NCI-H1694 treated with DMSO at 0.1 percent for 48 hours (cell line): ENCODE data around the gene AOPEP.

Experiments used
- DNase-seq: peaks from one replicate; lab custom pipeline; 2025; lab: John Stamatoyannopoulos, UW

The AOPEP gene

DNA sequence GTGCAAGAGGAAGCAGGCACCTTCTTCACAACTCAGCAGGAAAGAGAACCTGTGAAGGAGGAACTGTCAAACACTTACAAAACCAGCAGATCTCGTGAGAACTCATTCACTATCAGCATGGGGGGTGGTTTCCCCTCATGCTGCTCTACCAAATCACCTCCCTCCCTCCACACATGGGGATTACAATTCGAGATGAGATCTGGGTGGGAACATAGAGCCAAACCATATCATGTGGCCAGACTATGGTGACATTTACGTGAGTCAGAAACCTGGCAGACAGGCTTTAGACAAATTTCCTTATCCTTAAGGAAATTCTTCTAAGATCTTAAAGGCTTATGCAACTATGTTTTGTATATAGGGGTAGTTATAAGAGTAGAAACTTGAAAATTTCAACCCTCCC lies 8.7 kb upstream of the AOPEP start:
- DNase-seq: no peak

DNA sequence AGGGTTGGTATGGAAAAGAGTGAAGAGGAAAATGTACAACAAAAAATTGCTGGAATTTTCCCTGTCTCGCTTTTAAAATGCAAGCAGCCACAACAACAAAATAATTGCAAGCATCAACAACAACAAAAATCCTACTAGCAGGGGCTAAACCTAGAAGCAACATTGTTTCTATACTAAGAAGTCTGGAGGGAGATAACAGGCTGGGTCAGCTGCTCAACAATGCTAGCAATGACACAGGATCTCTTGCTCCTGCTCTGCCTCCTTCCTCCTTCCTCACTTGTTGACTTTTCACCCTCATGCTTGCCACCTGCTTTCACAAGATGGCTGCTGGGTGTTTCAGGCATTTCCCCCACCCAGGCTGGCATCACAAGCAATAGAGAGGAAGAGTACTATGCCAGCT lies 7.6 kb upstream of the AOPEP start:
- DNase-seq: no peak

DNA sequence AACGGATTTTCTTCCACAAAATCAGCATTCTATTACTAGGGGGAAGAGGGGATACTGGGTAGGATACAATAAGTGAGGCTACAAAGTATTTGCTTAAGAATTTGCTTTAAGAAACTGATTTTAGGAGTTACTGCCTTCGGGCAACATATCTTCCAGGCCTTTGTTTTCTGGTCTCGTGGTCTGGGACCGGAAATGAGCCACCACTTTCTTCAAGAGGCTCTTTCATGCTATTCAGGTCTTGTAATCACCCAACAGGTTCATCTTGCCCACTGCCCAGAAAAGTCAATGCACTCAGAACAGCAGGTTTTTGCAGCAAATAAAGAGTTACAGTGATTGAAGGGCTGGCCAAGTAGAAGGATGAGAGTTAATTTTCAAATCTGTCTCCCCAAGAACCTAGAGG lies 6.6 kb upstream of the AOPEP start:
- DNase-seq: no peak

DNA sequence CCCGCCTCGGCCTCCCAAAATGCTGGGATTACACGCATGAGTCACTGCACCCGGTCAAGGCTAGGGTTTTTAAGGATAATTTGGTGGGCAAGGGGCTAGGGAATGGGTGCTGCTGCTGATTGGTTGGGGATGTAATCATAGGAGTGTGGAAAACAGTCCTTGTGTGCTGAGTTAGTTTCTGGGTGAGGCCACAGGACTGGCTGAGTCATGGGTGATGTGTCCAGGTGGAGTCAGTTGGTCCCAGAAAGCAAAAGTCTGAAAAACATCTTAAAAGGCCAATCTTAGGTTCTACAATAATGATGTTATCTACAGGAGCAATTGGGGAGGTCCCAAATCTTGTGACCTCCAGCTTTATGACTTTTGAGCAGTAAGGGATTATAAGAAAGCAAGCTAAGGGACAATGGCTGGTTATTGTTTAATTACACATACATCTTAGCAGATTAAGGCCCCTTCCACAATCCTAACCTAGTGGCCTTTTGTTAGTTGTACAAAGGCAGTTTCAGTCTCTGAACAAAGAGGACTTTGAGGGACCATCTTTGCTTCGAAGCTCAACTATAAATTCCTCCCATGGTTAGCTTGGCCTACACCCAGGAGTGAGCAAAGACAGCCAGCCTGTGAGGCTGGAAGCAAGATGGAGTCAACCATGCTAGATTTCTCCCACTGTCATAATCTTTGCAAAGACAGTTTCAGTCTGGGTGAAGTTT lies 5.5 kb upstream of the AOPEP start:
- DNase-seq: no peak

DNA sequence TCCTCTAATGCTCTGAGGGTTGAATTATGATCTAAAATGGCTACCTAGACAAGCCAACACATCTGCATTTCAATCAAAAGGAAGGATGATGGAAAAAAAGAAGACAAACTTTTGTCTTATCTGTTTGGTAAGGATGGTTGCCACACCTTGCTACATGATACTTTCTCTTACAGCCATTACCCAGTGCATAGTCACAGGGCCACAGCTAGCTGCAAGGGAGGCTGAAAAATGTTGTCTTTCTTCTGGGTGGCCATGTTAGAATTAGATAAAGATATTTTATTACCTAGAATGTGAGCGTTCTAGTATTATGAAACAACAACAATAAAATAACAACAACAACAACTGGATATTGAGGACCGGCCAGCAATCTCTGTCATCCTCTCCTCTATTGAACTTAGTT lies 4.7 kb upstream of the AOPEP start:
- DNase-seq: no peak

DNA sequence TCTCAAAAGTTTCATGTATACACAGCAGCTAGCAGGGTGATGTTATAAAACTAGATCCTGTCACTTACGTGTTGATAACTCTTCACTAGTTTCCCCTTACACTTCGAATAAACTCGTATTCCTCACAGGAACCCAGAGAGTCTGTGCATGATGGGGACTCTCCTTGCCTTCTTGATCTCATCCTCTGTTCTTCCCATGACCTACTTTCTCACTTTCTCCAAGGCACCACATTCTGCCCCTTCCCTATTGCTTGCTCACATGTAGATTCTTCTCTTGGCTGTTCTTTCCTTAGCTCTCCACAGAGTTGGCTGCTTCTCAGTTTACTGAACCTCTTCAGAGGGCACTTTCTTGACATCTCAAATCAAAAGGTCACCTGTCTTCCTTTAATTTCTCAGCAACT lies 1.2 kb upstream of the AOPEP start:
- no peak for DNase-seq

DNA sequence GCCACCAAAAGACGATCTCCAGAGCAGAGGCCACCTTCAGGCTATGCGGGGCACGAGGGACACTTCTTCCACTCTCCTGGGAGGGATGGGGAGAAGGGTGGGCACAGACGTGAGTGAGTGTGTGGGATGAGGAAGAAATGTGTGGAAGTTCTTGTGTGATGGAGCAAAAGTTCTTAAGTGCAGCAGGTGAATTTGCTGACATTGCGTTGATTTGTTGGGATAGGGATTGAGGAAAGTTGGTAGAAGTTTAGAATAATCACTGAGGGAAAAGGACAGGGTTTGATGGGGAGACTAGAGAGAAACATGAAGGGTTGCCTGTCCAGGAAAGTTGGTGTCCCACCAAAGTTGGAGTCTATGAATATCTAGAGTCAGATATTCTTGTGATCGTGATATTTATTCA lies 2.2 kb downstream of the AOPEP start:
- DNase-seq: no peak

DNA sequence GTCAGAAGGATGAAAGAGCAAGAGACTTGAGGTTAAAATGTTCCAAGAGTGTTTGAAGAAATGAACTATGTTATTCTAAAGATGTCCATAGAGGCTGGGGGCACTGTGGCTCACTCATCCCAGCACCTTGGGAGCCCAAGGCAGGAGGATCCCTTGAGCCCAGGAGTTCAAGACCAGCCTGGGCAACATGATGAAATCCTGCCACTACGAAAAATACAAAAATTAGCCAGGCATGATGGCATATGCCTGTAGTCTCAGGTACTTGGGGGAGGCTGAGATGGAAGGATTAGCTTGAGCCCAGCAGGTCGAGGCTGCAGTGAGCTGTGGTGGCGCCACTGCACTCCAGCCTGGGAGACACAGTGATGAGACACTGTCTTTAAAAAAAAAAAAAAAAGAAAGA lies 2.7 kb downstream of the AOPEP start:
- no peak for DNase-seq

DNA sequence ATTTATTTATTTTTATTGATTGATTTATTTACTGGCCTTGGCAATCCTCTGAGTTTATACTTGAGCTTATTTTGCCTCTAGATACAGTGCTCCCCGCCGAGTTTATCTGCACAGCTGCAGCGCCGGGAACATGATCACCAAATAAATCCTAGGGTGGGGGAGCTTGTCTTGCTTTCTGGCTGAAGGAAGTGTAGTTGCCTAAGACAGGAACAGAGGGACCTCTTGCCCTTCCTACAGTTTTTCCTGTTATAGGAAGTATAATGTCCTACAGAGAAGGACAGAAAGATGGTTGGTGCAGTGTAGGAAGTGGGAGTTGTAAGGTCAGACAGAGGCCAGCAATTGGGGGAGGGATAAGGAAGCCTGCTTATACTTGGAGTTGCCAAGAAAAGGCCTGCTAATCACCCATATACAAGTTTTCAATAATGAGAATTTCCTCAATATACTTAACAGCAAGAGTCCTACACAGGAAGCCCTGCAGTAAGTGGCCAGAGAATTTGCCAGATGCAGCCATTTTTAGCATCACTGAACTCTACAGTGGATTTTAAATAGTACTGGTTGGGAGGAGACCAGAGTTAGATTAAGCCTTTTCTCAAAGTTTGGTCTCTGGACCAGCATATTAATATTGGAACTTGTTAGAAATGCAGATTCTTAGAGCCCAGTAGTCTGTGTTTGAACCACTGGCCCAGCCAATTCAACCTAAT lies 7.7 kb downstream of the AOPEP start:
- DNase-seq: no peak

DNA sequence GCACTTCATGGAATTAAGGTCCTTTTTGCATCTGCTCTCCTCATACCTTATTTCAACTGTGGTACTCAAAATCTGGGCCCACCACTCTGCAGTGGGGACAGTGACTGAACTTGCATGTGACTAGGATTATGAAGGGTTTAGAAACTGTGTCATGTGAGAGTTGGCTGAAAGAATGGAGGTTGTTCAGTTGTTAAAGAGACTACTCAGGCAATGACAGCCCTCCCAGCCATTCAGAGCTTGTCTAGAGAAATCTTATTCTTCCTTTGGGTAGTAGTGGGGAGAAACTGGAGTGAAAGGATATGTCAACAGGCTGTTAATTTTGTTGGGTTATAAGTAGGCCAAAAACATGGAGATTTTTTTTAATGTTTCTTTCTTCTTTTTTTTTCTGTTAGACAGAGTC lies 10.3 kb downstream of the AOPEP start:
- DNase-seq: no peak

DNA sequence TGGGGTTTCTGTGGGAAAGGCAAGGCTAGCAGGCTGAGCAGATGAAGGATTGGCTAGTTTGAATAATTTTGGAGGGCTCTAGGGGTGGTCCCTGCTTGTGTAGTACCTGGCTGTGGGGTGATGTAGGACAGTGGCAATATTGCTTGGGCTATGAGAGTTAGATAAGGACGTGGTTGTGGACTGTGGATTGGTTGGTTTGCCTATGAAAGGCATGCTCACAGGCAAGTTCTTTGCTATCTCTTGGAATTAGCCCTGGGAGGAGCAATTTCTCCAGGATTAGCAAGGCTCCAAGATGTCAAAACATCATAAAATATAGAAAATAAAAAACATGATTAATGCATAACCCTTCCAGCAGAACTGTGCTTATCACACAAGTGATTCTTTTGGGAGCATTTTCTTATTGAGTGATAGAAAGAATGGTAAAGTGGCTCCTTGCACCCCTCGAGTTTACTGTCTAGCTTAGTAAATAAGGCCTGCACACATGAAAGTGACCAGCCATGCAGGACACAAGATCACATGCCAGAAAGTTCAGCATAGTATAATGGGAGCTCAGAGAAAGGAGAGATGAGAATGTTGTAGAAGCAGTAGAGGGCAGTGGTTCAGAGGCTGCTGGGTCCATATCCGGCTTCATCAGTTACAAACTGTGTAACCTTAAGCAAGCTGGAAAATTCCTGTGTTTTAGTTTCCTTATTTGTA lies 13.8 kb downstream of the AOPEP start:
- no peak for DNase-seq

DNA sequence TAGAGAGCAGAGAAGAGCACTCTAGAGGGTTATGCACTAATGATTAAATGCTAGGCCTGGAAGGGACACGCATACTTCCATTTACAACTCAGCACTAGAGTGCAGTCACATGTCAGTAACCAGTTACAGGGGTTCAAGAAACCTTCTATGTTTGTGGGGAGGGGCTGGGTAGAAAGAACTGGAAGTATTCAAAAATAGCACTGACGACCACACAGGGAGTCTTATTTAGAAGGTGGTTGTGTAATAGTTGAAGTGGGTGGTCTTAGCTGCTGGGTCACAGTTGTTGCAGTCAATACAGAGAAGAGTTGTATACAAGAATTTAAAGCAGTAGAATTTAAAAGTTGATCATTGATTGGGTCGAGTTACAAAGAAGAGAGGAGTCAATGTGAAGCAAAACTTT lies 15.4 kb downstream of the AOPEP start:
- DNase-seq: no peak

DNA sequence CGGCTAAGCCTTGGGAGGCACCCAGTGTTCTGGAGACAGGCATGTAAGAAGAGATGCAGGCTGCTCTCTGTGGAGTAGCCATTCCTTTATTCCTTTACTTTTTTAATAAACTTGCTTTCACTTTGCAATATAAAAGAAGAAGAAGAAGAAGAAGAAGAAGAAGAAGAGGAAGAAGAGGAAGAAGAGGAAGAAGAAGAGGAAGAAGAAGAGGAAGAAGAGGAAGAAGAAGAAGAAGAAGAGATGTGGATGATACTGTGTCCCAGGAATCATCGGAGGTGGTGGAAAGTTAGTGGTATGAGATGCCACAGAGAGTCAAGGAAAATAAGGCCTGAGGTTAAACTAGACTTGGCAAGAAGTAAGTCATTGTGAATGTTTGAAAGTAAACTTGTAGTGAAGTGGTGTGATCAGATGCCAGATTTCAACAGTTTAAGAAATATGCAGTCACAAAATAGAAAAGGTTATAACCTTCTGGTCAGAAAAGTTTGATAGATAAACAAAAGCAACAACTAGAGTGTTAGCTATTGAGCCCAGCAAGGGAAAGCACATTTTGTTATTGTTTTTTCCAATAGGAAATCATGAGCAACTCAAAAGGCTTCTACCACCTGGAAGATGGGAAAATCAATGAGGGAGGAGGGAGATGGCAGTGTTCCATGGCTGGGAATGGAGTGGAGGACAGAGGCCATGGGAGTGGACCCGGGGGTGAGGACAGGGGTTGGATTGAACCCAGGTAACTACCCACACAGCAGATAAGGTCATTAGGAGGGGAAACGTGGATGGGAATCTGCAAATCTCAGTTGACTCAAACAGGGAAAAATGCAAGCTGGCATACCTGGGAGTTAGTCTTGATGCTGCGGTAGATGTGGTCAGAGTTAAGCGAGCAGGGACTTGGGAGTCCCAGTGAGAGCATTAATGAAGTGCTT lies 16.8 kb downstream of the AOPEP start:
- no peak for DNase-seq

DNA sequence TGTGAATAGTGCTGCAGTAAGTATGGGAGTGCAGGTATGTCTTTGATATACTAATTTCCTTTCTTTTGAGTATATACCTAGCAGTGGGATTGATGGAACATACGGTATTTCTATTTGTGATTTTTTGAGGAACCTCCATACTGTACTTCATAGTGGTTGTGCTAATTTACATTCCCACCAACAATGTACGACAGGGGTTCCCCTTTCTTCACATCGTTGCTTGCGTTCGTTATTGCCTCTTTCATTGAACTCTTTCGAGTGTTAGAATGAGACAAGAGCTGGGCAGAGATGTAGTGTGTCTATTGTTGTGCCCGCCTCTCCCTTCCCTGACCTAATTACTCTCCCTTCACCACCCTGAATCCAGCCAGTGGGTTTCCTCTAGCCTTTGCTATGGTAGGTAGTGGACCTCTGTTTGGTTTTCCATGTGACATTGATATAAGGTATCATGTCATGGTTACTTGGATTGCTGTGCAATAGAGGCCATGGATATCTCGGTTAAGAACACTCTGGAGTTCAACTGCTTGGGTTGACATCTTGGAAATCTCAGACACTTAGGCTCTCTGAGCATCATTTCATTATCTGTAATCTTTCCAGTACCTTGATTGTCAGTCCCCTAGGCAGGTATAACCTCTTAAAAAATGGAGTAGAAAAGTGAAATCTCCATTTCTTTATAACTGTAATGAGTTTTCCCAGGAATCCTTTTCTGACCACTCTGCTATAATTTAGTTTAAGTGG lies 19.5 kb downstream of the AOPEP start:
- DNase-seq: no peak

DNA sequence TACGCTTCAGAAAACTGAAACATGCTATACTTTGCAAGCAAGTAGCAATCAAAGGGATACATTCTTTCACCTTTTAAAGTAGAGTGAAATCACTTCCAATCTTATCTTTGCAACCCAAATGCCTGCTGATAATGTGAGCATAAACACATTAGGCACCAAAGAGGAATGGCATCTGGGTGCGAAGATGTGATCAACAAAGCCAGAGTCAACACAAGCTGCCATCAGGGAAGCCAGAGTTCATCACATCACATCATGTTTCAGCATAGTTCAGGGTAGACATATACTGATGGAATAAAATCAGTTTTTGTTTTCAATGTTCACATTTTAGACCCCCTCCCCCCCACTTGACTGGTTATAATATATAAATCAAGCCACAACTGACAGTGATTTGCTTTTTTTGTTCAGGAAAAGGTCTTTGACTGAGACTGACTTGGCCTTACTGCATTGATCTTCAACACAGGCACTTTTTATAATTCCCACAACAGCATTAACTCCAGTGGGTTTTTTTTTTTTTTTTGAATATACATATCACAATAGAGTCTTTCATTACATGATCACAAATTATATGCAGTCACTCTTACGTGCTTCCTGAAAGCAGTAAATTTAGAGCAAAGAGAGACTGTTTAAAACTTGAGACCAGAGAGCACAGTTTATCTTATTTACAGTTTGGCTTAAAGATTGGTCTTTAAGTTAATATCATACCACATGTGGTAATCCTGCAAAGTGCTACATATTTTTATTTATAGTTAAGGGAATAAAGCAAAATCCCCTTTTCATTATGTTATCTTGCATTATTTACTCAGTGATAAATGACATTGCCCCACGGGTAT lies 20.3 kb downstream of the AOPEP start:
- peak; percentile 1 for DNase-seq

DNA sequence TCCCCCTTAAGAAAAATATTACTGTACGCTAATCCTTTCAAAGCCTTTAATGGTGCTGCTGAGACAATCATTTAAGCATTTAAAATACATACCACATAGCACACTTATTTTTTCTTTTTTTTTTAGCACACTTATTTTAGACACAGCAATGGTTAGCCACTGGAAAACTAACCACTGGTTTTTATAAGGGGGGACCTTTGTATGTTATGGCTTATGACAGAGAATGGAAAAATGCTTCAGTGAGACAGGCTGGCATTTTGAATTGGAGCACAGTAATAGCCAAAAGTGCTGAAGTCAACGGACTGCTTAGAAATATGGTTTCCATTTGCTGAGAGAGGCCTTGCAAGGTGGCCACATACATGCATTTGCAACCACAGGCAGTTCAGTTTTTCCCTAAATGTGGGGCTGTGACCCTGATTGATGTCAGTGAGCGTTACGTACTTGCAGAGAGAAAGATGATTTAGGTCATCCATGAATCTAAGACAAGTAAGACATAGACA lies 28.5 kb downstream of the AOPEP start:
- no peak for DNase-seq

DNA sequence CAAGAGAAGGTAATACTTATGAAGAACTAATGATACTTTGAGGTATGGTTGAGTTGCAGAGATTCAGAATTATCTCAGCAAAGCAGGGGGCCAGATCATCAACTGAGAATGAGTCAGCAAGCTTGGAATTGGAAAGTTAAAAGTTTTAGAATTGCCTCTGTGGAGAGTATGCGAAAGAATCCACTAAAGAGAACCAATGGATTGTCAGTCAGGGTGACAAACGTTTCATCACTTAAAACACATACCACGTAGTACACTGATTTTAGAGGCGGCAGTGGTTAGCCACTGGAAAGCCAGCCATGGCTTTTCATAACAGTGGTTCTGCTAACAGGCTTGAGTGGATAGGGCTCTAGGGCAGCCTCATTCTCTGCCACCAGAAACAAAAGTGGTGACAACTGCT lies 30.7 kb downstream of the AOPEP start:
- no peak for DNase-seq

DNA sequence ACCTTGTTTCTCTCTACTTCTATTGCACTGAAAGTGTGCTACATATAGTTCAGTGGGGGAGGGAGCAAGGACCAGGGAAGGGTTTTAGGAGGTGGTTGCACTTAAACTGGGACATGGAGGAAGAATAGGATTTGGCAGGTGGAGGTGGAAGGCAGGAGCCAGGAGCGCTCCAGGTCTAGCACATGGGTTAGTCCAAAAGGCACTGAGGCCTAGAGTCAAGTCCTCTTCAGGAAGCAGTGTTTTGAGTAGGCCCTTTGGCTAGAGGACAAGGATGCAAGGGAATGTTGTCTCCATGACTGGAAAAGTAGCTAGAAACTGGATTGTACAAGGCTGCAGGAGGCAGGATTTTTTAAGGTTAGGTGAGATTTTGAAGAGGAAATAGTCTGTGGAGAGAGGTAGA lies 31.5 kb downstream of the AOPEP start:
- no peak for DNase-seq

DNA sequence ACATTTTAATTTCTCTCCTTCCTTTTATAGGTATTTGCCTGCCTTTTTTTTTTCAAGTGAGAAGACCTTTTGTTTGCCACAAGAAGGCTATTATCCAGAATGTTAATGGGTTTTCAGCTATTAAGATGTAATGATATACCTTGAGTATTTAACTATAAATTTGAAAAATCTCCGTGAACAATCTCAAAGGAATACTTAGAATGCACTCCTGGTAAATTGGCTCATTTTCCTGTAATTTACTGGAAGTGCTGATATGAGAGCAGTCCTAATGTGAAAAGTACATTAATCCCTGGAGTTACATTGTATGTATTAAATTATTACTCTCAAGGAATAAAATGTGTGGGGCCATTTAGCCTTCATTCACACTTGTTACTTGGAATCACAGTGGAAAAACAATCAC lies 32.4 kb downstream of the AOPEP start:
- DNase-seq: no peak

DNA sequence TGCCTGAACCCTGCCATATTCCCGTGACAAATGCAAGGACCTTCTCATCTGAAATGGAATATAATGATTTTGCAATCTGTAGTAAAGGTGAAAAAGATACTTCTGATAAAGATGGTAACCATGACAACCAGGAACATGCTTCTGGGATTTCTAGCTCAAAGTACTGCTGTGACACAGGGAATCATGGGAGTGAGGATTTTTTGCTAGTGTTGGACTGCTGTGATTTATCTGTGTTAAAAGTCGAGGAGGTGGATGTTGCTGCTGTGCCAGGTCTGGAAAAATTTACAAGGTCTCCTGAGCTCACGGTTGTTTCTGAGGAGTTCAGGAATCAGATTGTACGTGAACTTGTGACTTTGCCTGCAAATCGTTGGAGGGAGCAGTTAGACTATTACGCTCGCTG lies 33.5 kb downstream of the AOPEP start:
- DNase-seq: no peak

DNA sequence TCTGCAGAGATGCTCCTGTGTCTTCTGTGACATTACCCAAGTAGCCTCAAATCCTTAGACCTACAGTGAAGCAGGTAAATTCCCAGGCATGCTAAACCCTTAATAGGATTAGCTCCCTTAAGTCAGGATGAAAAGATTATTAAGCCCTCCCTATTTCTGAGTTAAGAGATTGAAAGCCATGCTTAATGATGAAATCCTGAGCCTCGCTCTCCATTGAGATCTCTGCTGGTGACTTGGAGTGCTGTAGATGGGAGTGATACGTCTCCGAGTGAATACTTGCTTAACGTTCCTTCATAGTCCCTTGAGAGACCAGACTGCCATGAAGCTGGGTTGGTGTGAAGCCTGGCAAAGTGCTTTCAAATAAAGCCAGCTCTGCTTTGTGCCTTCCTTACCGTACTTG lies 34.2 kb downstream of the AOPEP start:
- DNase-seq: no peak
